ENCODE results near the gene ARHGEF40. TPM values are rescaled to one million over a fixed set of nuclear protein-coding genes. Genes with fewer than 3 reads are reported as not detected.

The ARHGEF40 gene
- total and polyA plus RNA-seq, 2 donors (not counting 1 experiment from before 2014, with no cell fraction given) = 1.0 to 1.7 TPM

DNA sequence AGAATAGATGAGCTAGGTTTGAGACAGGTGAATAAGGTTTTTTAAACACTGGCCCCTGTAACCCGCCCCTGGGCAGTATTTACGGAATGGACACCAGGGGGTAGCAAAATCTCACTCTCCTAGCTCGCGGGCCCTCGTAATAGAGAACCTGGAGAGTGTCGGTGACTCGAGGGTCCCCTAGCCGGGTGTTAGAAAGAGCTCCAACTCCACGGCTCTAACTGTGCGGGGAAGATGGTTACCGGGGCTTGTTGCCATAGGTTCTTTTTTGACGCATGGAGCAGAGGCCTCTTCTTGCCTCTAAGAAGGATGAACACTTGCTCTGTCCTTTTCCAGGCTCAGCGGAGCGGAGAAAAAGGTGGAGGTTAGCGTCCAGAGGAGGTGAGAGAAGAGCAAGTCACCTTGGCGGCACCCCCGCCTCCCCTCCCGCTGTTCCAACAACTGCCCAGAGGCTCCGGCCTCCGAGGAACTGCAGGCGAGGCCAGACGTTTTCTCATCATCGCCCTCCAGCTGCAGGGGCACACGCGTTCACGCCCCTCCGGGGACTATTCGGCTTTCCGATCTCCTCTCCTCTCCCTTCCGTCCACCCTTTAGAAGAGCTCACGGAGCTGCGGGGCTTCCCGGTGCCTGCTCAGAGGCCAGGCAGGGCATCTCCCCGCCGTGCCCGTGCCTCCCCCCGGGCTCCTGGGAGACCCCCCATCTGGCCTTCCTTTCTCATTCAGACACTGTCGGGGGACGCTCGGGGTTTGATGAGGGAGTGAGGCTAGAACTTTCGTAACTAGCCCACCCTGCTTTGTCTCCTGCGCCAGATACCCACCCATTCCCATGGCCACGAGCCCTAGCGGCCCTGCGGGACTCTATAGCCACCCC lies 1.4 kb upstream of the ARHGEF40 start:
- Histone ChIP-seq H3K9me3 (ENCODE audit: control extremely low read depth in 1 of 3, control insufficient read depth in 2 of 3, insufficient read depth in 1 of 3, low read length in 2 of 3) (peaks cover 0 to 9% (median 0%) of the 10 kb centered on the region in 3 donors), H3K79me2 (ENCODE audit: control insufficient read depth, insufficient read depth, low read length) (no peaks in the 10 kb centered on the region), H3K4me2 (replicated peaks; ENCODE audit: low read depth, low read length, poor library complexity, severe bottlenecking) (peak overlapping the region; percentile 97), H3K36me3 (replicated peaks in 1 of 2; ENCODE audit: control extremely low read depth in 1 of 2, control insufficient read depth in 1 of 2, extremely low read depth in 1 of 2, insufficient read depth in 2 of 2, low read length in 1 of 2) (no peaks in the 10 kb centered on the region), H3K4me3 (ENCODE audit: control extremely low read depth in 1 of 5, extremely low read depth in 1 of 5, insufficient read depth in 1 of 5, low read depth in 2 of 5, low read length in 4 of 5) (peak overlapping the region in 3 of 5 experiments; percentile 53 to 69 (median 59)), H2AFZ (ENCODE audit: insufficient read depth, low read depth, low read length, poor library complexity, severe bottlenecking) (peak overlapping the region; percentile 43), H4K20me1 (ENCODE audit: control insufficient read depth, insufficient read depth, low read length, poor library complexity, severe bottlenecking) (no peaks in the 10 kb centered on the region), H3K9ac (ENCODE audit: low read length) (peak overlapping the region; percentile 70), H3K27me3 (replicated peaks in 1 of 4; ENCODE audit: control extremely low read depth in 1 of 4, control insufficient read depth in 3 of 4, insufficient read depth in 4 of 4, low read length in 3 of 4) (peaks cover 0 to 45% (median 18%) of the 10 kb centered on the region in 4 experiments), H3K27ac (ENCODE audit: low read length in 2 of 2) (no peak overlapping the region), H3K4me1 (ENCODE audit: control insufficient read depth in 2 of 2, insufficient read depth in 2 of 2, low read length in 2 of 2) (peaks cover 34 to 40% of the 10 kb centered on the region in 2 donors)
- ATAC-seq (ENCODE audit: low read depth) = peak; percentile 48
- TF ChIP-seq, protein P1, sequence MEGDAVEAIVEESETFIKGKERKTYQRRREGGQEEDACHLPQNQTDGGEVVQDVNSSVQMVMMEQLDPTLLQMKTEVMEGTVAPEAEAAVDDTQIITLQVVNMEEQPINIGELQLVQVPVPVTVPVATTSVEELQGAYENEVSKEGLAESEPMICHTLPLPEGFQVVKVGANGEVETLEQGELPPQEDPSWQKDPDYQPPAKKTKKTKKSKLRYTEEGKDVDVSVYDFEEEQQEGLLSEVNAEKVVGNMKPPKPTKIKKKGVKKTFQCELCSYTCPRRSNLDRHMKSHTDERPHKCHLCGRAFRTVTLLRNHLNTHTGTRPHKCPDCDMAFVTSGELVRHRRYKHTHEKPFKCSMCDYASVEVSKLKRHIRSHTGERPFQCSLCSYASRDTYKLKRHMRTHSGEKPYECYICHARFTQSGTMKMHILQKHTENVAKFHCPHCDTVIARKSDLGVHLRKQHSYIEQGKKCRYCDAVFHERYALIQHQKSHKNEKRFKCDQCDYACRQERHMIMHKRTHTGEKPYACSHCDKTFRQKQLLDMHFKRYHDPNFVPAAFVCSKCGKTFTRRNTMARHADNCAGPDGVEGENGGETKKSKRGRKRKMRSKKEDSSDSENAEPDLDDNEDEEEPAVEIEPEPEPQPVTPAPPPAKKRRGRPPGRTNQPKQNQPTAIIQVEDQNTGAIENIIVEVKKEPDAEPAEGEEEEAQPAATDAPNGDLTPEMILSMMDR (IDR thresholded peaks at IDR 0.05) = peak; percentile 69
- TF ChIP-seq EZH2 (IDR thresholded peaks at IDR 0.05; ENCODE audit: borderline replicate concordance, insufficient read depth, low read depth, low read length, poor library complexity, severe bottlenecking) = no peak
- peak; percentile 81 for DNase-seq
- intact Hi-C loops (cut with micrococcal nuclease) = loop anchor here (1.0 to 5.0 kb wide), 3 partner anchors 24 to 489 kb away; no protein-coding TSS in a partner anchor
- WGBS (ENCODE audit: insufficient coverage) = 2% methylated on average over 33 of the region's 45 CpGs
- H3K27me3 Mint-ChIP-seq = peaks cover 36% of the 10 kb centered on the region
- H3K4me3 Mint-ChIP-seq = peak overlapping the region; percentile 85
- POLR2A ChIA-PET = interaction anchor here (1.4 kb wide), 1 partner anchor 36 kb away, joined by 7 read pairs; no protein-coding TSS in a partner anchor
- H3K9me3 Mint-ChIP-seq (ENCODE audit: insufficient read depth) = no peaks in the 10 kb centered on the region
- CTCF ChIA-PET = interaction anchor here (0.5 to 6.4 kb wide), 20 partner anchors 8 to 446 kb away, joined by 3 to 276 read pairs (median 6); partner anchors contain the start of gene TMEM253
- peaks cover 44% of the 10 kb centered on the region for H3K4me1 Mint-ChIP-seq
- no peak overlapping the region for H3K27ac Mint-ChIP-seq

All from B cell (primary cell).